Keratinocyte (primary cell): Measurements from ENCODE around the gene ZSCAN2. TPM values are rescaled to one million over a fixed set of nuclear protein-coding genes. Genes with fewer than 3 reads are reported as not detected.

Experiments used
- DNase-seq: peaks from one replicate; pipeline ENCODE4 v3.0.0-alpha.2; 2011; ENCODE audit warnings: low read depth, missing footprints, low spot score
- FAIRE-seq: peaks from 2 replicates; lab custom pipeline; 2011; peaks lifted over from hg19 to GRCh38; lab: Jason Lieb, UNC
- H2AFZ ChIP-seq: 2 replicates; pipeline ENCODE4 v1.6.0; 2012; ENCODE audit warnings: low read length, control low read depth, inconsistent platforms; ENCODE audit not compliant: control insufficient read depth
- H3K27ac ChIP-seq: 2 replicates; pipeline ENCODE4 v1.5.1; 2011; ENCODE audit warnings: low read length; ENCODE audit not compliant: control insufficient read depth, insufficient read depth
- H3K27me3 ChIP-seq: 3 replicates; pipeline ENCODE4 v1.6.0; 2011; ENCODE audit warnings: low read length; ENCODE audit not compliant: control insufficient read depth, insufficient read depth; ENCODE audit errors: extremely low read depth
- H3K36me3 ChIP-seq, 2 experiments: 2 replicates in 1 of 2; 3 replicates in 1 of 2; pipeline ENCODE4 v1.5.1; 2011; ENCODE audit warnings: low read length in 2 of 2, mild to moderate bottlenecking in 1 of 2; ENCODE audit not compliant: control insufficient read depth in 2 of 2, insufficient read depth in 2 of 2; ENCODE audit errors: extremely low read depth in 1 of 2
- H3K4me1 ChIP-seq: 3 replicates; pipeline ENCODE4 v1.5.1; 2011; ENCODE audit warnings: low read length; ENCODE audit not compliant: control insufficient read depth, insufficient read depth; ENCODE audit errors: extremely low read depth
- H3K4me2 ChIP-seq: 3 replicates; pipeline ENCODE4 v1.6.0; 2011; ENCODE audit warnings: low read depth, low read length; ENCODE audit not compliant: control insufficient read depth, insufficient read depth; ENCODE audit errors: extremely low read depth
- H3K4me3 ChIP-seq, 3 experiments: fragments of 200-600 bp in 1 of 3; sonication (generic) in 1 of 3; 2 replicates in 2 of 3; 3 replicates in 1 of 3; pipeline ENCODE4 v1.5.1; 2011 to 2016; ENCODE audit warnings: low read length in 3 of 3, mild to moderate bottlenecking in 3 of 3, control low read depth in 2 of 3, inconsistent platforms in 1 of 3, low read depth in 1 of 3, mixed read lengths in 1 of 3, mixed run types in 1 of 3, moderate library complexity in 1 of 3; ENCODE audit not compliant: control insufficient read depth in 2 of 3, insufficient read depth in 2 of 3; ENCODE audit errors: extremely low read depth in 1 of 3
- H3K79me2 ChIP-seq: 2 replicates; pipeline ENCODE4 v1.6.0; 2012; ENCODE audit warnings: low read length; ENCODE audit not compliant: control insufficient read depth, insufficient read depth
- H3K9ac ChIP-seq: 3 replicates; pipeline ENCODE4 v1.6.0; 2011; ENCODE audit warnings: low read length; ENCODE audit not compliant: control insufficient read depth, insufficient read depth; ENCODE audit errors: extremely low read depth
- H3K9me1 ChIP-seq: 3 replicates; pipeline ENCODE4 v1.6.0; 2011; ENCODE audit warnings: low read length; ENCODE audit not compliant: control insufficient read depth, insufficient read depth; ENCODE audit errors: extremely low read depth
- H3K9me3 ChIP-seq: 2 replicates; pipeline ENCODE4 v1.5.1; 2012; ENCODE audit warnings: low read depth, low read length; ENCODE audit not compliant: control insufficient read depth
- H4K20me1 ChIP-seq: 3 replicates; pipeline ENCODE4 v1.6.0; 2011; ENCODE audit warnings: low read length; ENCODE audit not compliant: control insufficient read depth, insufficient read depth; ENCODE audit errors: extremely low read depth
- CTCF ChIP-seq, 3 experiments: IDR thresholded peaks in 1 of 3; conservative IDR thresholded peaks in 1 of 3; optimal IDR thresholded peaks in 1 of 3; 2 replicates in 2 of 3; 3 replicates in 1 of 3; pipeline versions ENCODE3 to v1.5.1; 2011; ENCODE audit warnings: low read length in 3 of 3, mild to moderate bottlenecking in 3 of 3, moderate library complexity in 2 of 3, control low read depth in 1 of 3, inconsistent platforms in 1 of 3; ENCODE audit not compliant: insufficient read depth in 2 of 3; ENCODE audit errors: extremely low read depth in 1 of 3
- EZH2 ChIP-seq: IDR thresholded peaks from one replicate; pipeline ENCODE4 v1.6.1; 2012; ENCODE audit warnings: inconsistent platforms, mild to moderate bottlenecking, low read length, moderate library complexity
- dilution Hi-C: fragments of 300-500 bp; cut with MboI; formaldehyde crosslinking; loops from one replicate; pipeline ENCODE4 v1.7.0; 2020; ENCODE audit warnings: low sequenced_read_pairs; ENCODE audit not compliant: extremely low pct_ligation_motif_present
- polyA plus RNA-seq, 5 experiments: library from polyadenylated mRNA; depleted of rRNA in 3 of 5; stranded (reverse) in 3 of 5; stranded (forward) in 1 of 5; unstranded in 1 of 5; fragments of >200 nt; gene quantifications; 1 replicate in 1 of 5; 2 replicates in 3 of 5; 3 replicates in 1 of 5; pipeline versions ENCODE4 v1.2.1 to v1.2.3, GENCODE V29; 2011 to 2012; ENCODE audit warnings: missing spikeins in 2 of 5, low read depth in 1 of 5, low replicate concordance in 1 of 5

The ZSCAN2 gene
- polyA plus RNA-seq, 1 donor (not counting 4 experiments of a cell fraction or from before 2014, with no cell fraction given) = 3.7 TPM

GRCh38 chr15:84671211-84671610 lies 70.4 kb downstream of the ZSCAN2 start:
- Histone ChIP-seq H3K27ac (no peak overlapping the region), H2AFZ (no peak overlapping the region), H3K4me1 (no peaks in the 10 kb centered on the region), H3K36me3 (peaks cover 6 to 11% of the 10 kb centered on the region in 2 experiments), H3K79me2 (no peaks in the 10 kb centered on the region), H3K9ac (no peak overlapping the region), H3K4me3 (no peak overlapping the region), H4K20me1 (no peaks in the 10 kb centered on the region), H3K9me3 (no peaks in the 10 kb centered on the region), H3K4me2 (no peak overlapping the region), H3K27me3 (no peaks in the 10 kb centered on the region), H3K9me1 (no peaks in the 10 kb centered on the region)
- TF ChIP-seq CTCF (optimal IDR thresholded peaks at IDR 0.05 in 1 of 3, IDR thresholded peaks at IDR 0.05 in 1 of 3, conservative IDR thresholded peaks at IDR 0.05 in 1 of 3; ENCODE audit: extremely low read depth in 1 of 3, insufficient read depth in 2 of 3, low read length in 3 of 3) (no peak), EZH2 (no peak)
- dilution Hi-C loops = no loop called here
- DNase-seq (no peak), FAIRE-seq (no peak)

Other genes starting within 250 kb of the ZSCAN2 start
- gene WDR73, start 53.3 kb downstream of the ZSCAN2 start, polyA plus RNA-seq = 23.5 to 24.2 TPM (median 23.6 TPM) in 3 replicates
- 2.8 to 4.1 TPM (median 3.9 TPM) in 3 replicates for gene NMB, start 57.2 kb downstream of the ZSCAN2 start, polyA plus RNA-seq
- gene SEC11A, start 115.1 kb downstream of the ZSCAN2 start, polyA plus RNA-seq = 110 to 195 TPM (median 115 TPM) in 3 replicates
- 4.1 to 9.4 TPM (median 4.4 TPM) in 3 replicates for gene ZNF592, start 147.6 kb downstream of the ZSCAN2 start, polyA plus RNA-seq
- 0.07 to 0.33 TPM (median 0.07 TPM) in 3 replicates for gene ALPK3, start 216.3 kb downstream of the ZSCAN2 start, polyA plus RNA-seq